Esophagus squamous epithelium (tissue), 5 donors: ENCODE data around the gene SYT17. TPM values are rescaled to one million over a fixed set of nuclear protein-coding genes. Genes with fewer than 3 reads are reported as not detected.

Experiments
- DNase-seq: peaks from one replicate; lab custom pipeline; 2025; lab: John Stamatoyannopoulos, UW
- H3K27ac ChIP-seq, 4 donors: fragments of 200-600 bp; sonication (generic); one replicate each; pipeline ENCODE4 v1.5.1; 2016 to 2019; ENCODE audit warnings: mild to moderate bottlenecking in 1 of 4
- H3K27me3 ChIP-seq, 4 donors: fragments of 200-600 bp; sonication (generic); 1 replicate in 3 of 4; 2 replicates in 1 of 4; pipeline versions ENCODE4 v1.5.1 to v1.6.0; 2017 to 2021; ENCODE audit warnings: antibody characterized with exemption in 1 of 4
- H3K36me3 ChIP-seq, 3 donors: fragments of 200-600 bp; sonication (generic); one replicate each; pipeline ENCODE4 v1.5.1; 2016 to 2019
- H3K4me1 ChIP-seq, 3 donors: fragments of 200-600 bp; sonication (generic); one replicate each; pipeline ENCODE4 v1.5.1; 2017 to 2019
- H3K4me3 ChIP-seq, 4 donors: fragments of 200-600 bp; sonication (generic); 1 replicate in 3 of 4; 2 replicates in 1 of 4; pipeline ENCODE4 v1.5.1; 2016 to 2019; ENCODE audit warnings: mild to moderate bottlenecking in 2 of 4, moderate library complexity in 1 of 4
- H3K9me3 ChIP-seq, 3 donors: fragments of 200-600 bp; sonication (generic); one replicate each; pipeline ENCODE4 v1.5.1; 2016 to 2019
- CTCF ChIP-seq, 6 experiments: fragments of 450-650 bp in 4 of 6; fragments of 200-600 bp in 2 of 6; sonication (generic) in 2 of 6; IDR thresholded peaks; one replicate each; pipeline ENCODE4 v1.5.1; 2016 to 2019; ENCODE audit warnings: antibody characterized with exemption in 6 of 6, mild to moderate bottlenecking in 4 of 6, moderate library complexity in 4 of 6
- POLR2A ChIP-seq, 4 donors: fragments of 450-650 bp; IDR thresholded peaks; one replicate each; pipeline ENCODE4 v1.6.1; 2017; ENCODE audit warnings: antibody characterized with exemption in 4 of 4, mild to moderate bottlenecking in 4 of 4, moderate library complexity in 3 of 4
- WGBS, 2 donors: methylation state at CpG; one replicate each; pipeline ENCODE4 v1.1.5; 2018; 5-methylcytosine and 5-hydroxymethylcytosine counted together
- intact Hi-C: fragments of 100-400 bp; cut with DNase I; formaldehyde crosslinking; loops from one replicate; pipeline ENCODE4 v1.15.0; 2022
- total RNA-seq, 4 donors: library from RNA; depleted of rRNA; stranded (reverse); fragments of >200 nt; gene quantifications; one replicate each; pipeline ENCODE4 v1.1.0, GENCODE V29; 2016
- donor health status: DM: yes; HTN: yes; CAD: no.

Gene SYT17
- total RNA-seq, 4 donors from 2014 or later = 0.88 to 7.6 (median 4.7) TPM

- Histone ChIP-seq H3K27me3 (no peaks in the 10 kb centered on the region), H3K27ac (peak overlapping the region; percentile 76 to 87 (median 80)), H3K9me3 (no peaks in the 10 kb centered on the region), H3K4me1 (peaks cover 76 to 100% (median 81%) of the 10 kb centered on the region in 3 donors), H3K4me3 (no peak overlapping the region), H3K36me3 (no peaks in the 10 kb centered on the region)
- 44 to 52% methylated on average over 7 to 10 of the region's 10 CpGs for WGBS, 2 donors
- no peak for DNase-seq
- TF ChIP-seq CTCF (IDR thresholded peaks at IDR 0.05) (no peak), POLR2A (IDR thresholded peaks at IDR 0.05) (no peak)
- intact Hi-C loops = no loop called here
These were observed 32.7 kb upstream of the SYT17 start for GRCh38 chr16:19135201-19135842.

GRCh38 chr16:19135896-19136438 lies 32.1 kb upstream of the SYT17 start:
- Histone ChIP-seq H3K4me1 (peaks cover 71 to 100% (median 79%) of the 10 kb centered on the region in 3 donors), H3K27me3 (no peaks in the 10 kb centered on the region), H3K4me3 (peak overlapping the region in 1 of 4 donors; percentile 14), H3K27ac (peak overlapping the region; percentile 76 to 87 (median 80)), H3K36me3 (no peaks in the 10 kb centered on the region), H3K9me3 (no peaks in the 10 kb centered on the region)
- DNase-seq = no peak
- intact Hi-C loops = no loop called here
- TF ChIP-seq CTCF (IDR thresholded peaks at IDR 0.05) (no peak), POLR2A (IDR thresholded peaks at IDR 0.05) (no peak)
- WGBS, 2 donors = 0 to 58% methylated on average over 1 to 4 of the region's 7 CpGs

GRCh38 chr16:19136549-19137196 lies 31.4 kb upstream of the SYT17 start:
- intact Hi-C loops = no loop called here
- H3K27ac ChIP-seq = peak overlapping the region; percentile 76 to 87 (median 80)
- WGBS, 2 donors = 30 to 33% methylated on average over 9 to 10 of the region's 10 CpGs
- H3K27me3 ChIP-seq = no peaks in the 10 kb centered on the region
- TF ChIP-seq CTCF (IDR thresholded peaks at IDR 0.05) (no peak), POLR2A (IDR thresholded peaks at IDR 0.05) (no peak)
- peaks cover 65 to 100% (median 72%) of the 10 kb centered on the region in 3 donors for H3K4me1 ChIP-seq
- DNase-seq = no peak
- H3K4me3 ChIP-seq = peak overlapping the region in 2 of 4 donors; percentile 14 to 24
- no peaks in the 10 kb centered on the region for H3K36me3 ChIP-seq
- H3K9me3 ChIP-seq = no peaks in the 10 kb centered on the region

- Histone ChIP-seq H3K27me3 (no peaks in the 10 kb centered on the region), H3K36me3 (no peaks in the 10 kb centered on the region), H3K4me3 (no peak overlapping the region), H3K27ac (peak overlapping the region; percentile 76 to 87 (median 80)), H3K4me1 (peaks cover 57 to 100% (median 70%) of the 10 kb centered on the region in 3 donors), H3K9me3 (no peaks in the 10 kb centered on the region)
- TF ChIP-seq POLR2A (IDR thresholded peaks at IDR 0.05) = no peak
- no peak for TF ChIP-seq CTCF (IDR thresholded peaks at IDR 0.05)
- no peak for DNase-seq
- intact Hi-C loops = no loop called here
- 15 to 27% methylated on average over 6 of the region's 6 CpGs for WGBS, 2 donors
These were observed 30.6 kb upstream of the SYT17 start for GRCh38 chr16:19137201-19138128.
